Right lung (tissue), 5 donors: ENCODE results near the gene RNF217. TPM values are rescaled to one million over a fixed set of nuclear protein-coding genes. Genes with fewer than 3 reads are reported as not detected.
A peak's percentile ranks its signal among the peaks of the same experiment; 100 is the strongest.
"Not testable (repeated sequence)": the region's sequence is repeated elsewhere in the genome, so short reads cannot be mapped to it uniquely, and the experiment has no call there.

ENCODE experiments used
- DNase-seq, 2 donors: peaks; one replicate each; pipeline ENCODE4 v3.0.0-alpha.2; 2013
- polyA plus RNA-seq, 5 donors: library from polyadenylated mRNA; unstranded; fragments of 120-200 nt; gene quantifications; one replicate each; pipeline versions ENCODE4 v1.2.1 to v1.2.3, GENCODE V29; 2013; ENCODE audit warnings: inconsistent platforms in 1 of 5, low replicate concordance in 1 of 5; ENCODE audit not compliant: insufficient read length in 5 of 5, insufficient read depth in 1 of 5

The RNF217 gene
- polyA plus RNA-seq, 5 donors = 14.6 to 34.3 (median 25.1) TPM

DNA sequence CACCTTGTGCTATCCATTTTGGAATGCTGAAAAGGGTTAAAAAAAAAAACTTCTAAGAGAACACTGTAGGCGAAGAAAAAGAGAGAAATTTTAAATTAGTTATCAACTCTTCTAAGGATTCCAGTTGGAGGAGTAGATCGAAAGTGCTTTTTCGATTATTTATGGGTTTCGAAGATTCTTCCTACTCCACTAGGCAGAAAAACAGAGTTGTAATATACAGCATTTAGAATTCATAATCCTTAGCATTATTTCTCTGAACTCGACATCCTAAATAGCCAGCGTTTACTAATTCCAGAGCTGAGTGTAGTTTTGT is 817 bp upstream of the RNF217 start:
- DNase-seq = no peak

- DNase-seq = peak; percentile 55 to 63
Measured at GRCh38 chr6:124962639-124963415, 590 bp downstream of the RNF217 start.

GRCh38 chr6:124963416-124963785 is 1.2 kb downstream of the RNF217 start:
- DNase-seq = peak; percentile 42 to 45

DNA sequence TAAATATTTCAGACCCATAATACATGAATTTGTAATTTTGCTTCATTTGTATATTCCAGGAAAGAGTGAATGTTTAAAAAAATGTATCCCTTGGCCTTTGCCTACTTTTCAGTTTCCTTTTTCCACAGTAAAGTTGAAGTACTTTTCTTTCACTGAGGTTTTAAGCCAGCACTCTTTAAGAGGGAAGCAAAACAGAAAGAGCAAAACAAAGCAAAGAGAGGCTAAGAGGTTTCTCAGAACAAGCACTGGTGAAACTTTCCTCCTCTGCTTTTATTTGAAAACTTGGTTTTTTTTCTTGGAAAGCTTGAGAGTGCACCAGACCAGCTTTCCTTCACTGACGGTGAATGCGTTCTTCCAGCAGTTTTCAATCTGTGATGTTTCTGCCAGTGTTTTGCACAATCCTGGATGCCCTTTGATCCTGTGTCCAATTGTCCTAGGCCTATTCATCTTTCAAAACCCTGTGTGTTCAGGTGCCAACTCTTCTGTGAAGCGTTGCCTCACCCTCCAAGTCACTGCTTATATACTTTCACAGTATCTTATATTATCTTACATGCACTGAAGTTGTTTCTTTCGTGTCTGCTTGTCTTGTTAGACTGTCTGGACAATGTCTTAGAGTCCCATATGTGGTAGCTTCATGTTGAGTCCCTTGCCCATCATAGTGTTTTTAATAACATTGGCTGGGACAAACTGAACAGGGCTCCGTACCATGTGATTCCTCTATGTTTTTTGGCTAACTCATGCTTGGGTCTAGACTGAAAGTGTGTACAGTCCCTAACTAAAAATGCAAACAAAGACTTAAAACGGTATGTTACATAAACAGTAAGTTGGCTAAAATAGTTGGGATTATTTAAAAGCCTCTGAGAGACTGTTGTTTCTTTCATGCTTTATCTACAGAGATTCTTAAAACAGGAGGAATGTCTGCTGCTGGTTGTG is 1.9 kb downstream of the RNF217 start:
- peak; percentile 39 to 62 for DNase-seq

- peak; percentile 1 to 6 for DNase-seq
Measured at GRCh38 chr6:124964764-124965105, 2.5 kb downstream of the RNF217 start.

DNA sequence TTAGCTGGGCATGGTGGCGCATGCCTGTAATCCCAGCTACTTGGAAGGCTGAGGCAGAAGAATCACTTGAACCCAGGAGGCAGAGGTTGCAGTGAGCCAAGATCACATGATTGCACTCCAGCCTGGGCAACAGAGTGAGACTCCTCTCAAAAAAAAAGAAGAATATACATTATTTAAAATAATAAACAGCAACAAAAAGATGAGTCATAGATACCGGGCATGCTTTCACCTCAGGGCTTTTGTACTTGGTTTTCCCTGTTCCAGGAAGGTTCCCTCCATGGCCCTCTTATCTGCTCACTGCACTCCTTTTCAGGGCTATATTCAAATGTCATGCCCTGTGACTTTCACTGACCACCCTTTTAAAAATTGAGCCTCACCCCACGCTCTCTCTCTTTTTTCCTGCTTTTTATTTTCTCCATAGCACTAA is 3.2 kb downstream of the RNF217 start:
- DNase-seq = not testable (repeated sequence)

DNA sequence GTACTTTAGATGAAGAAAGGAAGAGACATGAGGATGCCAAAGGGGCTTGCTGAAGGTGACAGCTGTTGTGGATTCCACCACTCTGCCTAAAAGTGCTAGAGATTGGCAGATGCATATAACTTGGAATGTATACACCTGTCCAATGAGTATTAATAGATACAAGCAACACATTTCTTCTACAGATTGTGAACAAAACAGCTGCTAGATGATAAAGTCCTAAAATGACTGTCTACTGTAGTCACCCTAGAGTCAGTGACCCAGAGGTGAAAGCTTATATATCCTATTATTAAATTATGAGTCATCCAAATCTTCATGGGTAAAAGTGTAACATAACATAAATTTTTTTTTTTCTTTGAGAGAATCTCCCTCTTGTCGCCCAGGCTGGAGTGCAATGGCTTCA is 5.2 kb downstream of the RNF217 start:
- DNase-seq = no peak

DNA sequence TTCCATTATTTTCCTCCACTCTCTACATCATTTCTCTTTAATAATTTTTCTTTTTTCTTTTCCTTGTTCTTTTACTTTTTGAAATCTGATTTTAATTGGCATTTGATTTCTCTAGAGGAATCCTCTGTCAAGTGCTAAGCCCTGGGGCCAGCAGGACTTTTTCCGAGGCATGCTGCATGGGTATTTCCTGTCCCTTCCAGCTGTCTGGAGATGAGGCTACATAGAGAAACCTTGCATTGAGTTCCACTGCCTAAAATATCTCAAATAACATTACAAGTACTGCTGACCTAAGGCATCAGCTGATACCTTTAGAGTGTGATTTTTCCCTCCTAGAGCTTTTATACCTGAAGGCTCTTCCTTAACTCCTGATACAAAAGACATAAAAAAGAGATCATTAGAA is 6.2 kb downstream of the RNF217 start:
- no peak for DNase-seq

DNA sequence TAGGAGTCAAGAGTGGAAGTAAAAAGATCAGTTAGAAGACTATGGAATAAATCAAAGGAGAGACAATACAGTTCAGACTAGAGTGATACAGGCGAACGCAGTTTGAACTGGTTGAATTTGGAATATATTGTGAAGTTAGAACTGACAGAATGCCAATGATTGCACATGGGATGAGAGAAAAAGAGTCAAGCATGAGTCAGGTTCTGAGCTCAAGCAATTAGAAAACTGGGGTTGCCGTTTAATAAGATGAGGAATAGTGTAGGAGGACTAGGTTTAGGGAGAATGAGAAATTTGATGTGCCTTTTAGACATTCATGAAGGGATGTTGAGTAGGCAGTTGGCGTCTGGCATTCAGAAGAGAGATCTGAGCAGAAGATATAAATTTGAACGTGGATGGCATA is 8.0 kb downstream of the RNF217 start:
- DNase-seq = no peak

DNA sequence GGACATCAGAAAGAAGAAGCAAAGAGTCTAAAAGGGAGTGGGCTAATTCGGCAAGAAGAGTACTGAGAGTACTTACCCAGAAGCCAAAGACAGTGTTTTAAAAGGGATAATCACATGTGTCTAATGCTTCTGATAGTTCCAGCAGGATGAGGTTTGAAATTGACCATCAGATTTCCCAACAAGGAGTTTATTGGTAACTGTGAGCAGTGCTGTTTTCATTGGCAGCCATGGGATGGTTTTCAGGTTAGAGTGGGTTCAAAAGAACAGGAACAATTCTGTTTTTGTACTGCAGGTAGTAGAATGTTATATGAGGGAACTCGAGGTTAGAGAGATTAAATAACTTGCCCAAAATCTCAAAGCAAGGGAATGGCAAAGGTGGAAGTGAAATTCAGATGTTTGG is 8.5 kb downstream of the RNF217 start:
- DNase-seq = no peak

DNA sequence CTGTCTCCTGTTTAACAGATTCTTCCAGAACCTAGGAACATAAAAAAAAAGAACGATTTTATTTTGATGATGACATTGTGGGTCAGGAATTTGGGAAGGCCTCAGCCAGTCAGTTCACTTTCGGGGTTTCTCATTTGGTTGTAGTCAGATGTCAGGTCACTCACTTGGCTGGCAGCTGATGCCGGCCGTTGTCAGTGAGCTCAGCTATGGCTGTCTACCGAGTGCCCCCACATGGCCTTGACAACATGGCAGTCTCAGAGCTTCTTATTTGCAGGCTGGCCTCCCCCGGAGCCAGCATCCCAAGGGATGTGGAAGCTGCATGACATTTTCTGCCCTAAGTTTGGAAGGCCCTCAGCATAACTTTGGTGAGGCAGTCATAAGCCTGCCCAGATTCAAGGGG is 11.5 kb downstream of the RNF217 start:
- DNase-seq = no peak

GRCh38 chr6:124974771-124975377 is 12.6 kb downstream of the RNF217 start:
- DNase-seq = no peak

- no peak for DNase-seq
Measured at GRCh38 chr6:124977067-124977908, 15.1 kb downstream of the RNF217 start.

DNA sequence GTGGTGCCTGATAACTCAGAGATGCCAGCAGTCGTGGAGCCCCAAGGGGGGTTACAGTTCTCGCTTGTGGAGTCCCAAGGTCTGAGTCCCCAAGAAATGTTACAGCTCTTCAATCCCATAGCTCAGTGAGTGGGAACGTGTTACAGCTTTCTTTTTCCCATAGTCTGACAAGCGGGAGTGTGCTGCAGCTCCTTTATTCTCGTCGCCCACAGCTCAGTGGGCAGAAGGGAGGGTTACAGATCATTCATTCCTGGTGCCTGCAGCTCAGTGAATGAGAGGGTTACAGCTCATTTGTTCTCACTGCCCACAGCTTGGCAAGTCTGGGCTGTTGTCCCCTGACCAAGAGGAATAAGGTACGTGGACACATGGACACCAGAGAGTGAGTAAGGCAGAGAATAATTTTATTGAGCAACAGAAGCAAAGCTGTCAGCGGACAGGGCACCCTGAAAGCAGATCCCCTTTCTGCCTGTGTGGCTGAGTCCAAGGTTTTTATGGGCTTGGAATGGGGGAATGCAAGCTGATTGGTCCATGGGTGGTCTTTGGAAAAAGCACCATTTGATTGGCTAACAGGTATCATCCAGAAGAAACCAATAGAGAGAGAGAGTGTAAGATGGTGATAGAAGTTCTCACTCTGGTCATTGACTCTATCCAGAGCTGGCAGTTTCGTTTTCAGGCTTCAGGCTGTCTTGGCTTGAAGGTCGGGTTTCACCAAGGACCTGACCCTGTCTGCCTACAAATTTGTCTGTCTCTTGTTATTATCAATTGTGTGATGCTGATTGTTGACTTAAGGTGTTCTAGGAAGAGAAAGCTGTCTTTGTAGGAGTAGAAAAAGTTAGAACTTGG is 16.4 kb downstream of the RNF217 start:
- no peak for DNase-seq

- DNase-seq = no peak
Measured at GRCh38 chr6:124979294-124979678, 17.0 kb downstream of the RNF217 start.

GRCh38 chr6:124982669-124983068 is 20.4 kb downstream of the RNF217 start:
- no peak for DNase-seq

DNA sequence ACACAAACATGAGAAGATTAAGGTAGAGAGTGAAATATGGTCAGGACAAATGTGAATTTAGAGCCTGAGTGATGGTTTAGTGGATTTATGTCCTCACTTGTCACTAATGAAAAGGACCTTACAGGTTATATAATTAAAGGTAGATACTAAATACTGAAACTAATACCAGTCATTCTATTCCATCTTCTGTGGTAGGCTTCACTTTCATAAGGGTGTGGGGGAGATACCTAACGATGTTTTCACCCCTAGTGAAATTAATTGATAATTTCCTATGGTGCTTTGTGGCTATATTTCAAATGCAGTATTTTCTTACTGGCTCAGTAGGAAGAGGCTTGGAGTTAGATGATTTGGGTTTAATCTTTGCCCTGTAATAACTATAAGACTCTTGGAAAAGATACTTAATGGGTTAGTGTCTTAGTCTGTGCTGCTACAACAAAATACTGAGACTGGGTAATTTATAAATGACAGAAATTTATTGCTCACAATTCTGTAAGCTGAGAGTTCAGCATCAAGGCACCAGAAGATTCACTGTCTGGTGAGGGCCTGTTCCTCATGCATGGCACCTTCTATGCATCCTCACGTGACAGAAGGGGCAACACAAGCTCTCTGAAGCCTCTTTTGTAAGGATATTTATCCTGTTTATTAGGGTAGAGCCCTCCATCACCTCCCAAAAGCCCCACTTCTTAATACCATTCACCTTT is 21.3 kb downstream of the RNF217 start:
- no peak for DNase-seq

- DNase-seq = no peak
Measured at GRCh38 chr6:124984668-124985338, 22.6 kb downstream of the RNF217 start.

DNA sequence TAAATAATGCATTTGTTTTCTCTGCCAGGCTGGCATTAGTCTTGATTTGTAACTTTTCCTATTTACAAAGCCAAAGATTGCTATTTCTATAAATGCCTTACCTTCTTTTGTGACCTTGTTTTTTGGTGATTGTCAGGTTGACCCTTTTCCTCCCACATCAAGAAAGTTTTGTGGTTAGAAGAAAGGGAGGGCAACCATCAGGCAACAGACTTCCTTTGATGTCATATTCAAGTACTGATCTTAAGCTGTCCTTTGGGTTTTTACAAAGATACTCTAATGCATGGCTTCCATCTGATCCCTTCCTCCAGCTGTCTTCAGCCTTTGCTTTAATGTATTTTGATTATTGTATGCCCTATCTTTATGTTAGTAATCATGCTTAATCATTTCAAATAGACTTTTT is 23.9 kb downstream of the RNF217 start:
- DNase-seq = no peak

GRCh38 chr6:124987291-124987690 is 25.1 kb downstream of the RNF217 start:
- no peak for DNase-seq
